H1 (cell line): ENCODE measurements around the gene PCBP2.
"Not testable (repeated sequence)": the region's sequence is repeated elsewhere in the genome, so short reads cannot be mapped to it uniquely, and the experiment has no call there.

Experiments used
- ATF3 ChIP-seq: IDR thresholded peaks from 2 replicates; pipeline ENCODE4 v1.6.1; 2011; ENCODE audit warnings: low read depth, mild to moderate bottlenecking, low read length; ENCODE audit not compliant: insufficient read depth
- CTCF ChIP-seq, 3 experiments: IDR thresholded peaks; 1 replicate in 2 of 3; 2 replicates in 1 of 3; pipeline versions ENCODE4 v1.5.1 to v1.6.1; 2011; ENCODE audit warnings: low read length in 3 of 3, mild to moderate bottlenecking in 3 of 3, inconsistent platforms in 2 of 3, low read depth in 1 of 3, moderate library complexity in 1 of 3; ENCODE audit not compliant: insufficient read depth in 1 of 3; ENCODE audit errors: control extremely low read depth in 1 of 3
- HDAC2 ChIP-seq, 2 experiments: fragments of 300-600 bp in 1 of 2; sonication (generic) in 1 of 2; IDR thresholded peaks; 2 replicates each; pipeline ENCODE4 v1.6.1; 2011 to 2012; ENCODE audit warnings: low read depth in 2 of 2, low read length in 2 of 2, mild to moderate bottlenecking in 2 of 2, moderate library complexity in 2 of 2, borderline replicate concordance in 1 of 2, inconsistent platforms in 1 of 2
- MAFK ChIP-seq: IDR thresholded peaks from 2 replicates; pipeline ENCODE4 v1.6.1; 2012; ENCODE audit warnings: low read depth, mild to moderate bottlenecking, improper control_type of control experiment, low read length
- MAX ChIP-seq: IDR thresholded peaks from 2 replicates; pipeline ENCODE4 v1.6.1; 2012; ENCODE audit warnings: inconsistent platforms
- RAD21 ChIP-seq, 2 experiments: IDR thresholded peaks in 1 of 2; conservative IDR thresholded peaks in 1 of 2; 2 replicates each; pipeline ENCODE4 v1.6.1; 2011; ENCODE audit warnings: low read depth in 2 of 2, low read length in 2 of 2, improper control_type of control experiment in 1 of 2, inconsistent platforms in 1 of 2, mild to moderate bottlenecking in 1 of 2, moderate library complexity in 1 of 2

DNA sequence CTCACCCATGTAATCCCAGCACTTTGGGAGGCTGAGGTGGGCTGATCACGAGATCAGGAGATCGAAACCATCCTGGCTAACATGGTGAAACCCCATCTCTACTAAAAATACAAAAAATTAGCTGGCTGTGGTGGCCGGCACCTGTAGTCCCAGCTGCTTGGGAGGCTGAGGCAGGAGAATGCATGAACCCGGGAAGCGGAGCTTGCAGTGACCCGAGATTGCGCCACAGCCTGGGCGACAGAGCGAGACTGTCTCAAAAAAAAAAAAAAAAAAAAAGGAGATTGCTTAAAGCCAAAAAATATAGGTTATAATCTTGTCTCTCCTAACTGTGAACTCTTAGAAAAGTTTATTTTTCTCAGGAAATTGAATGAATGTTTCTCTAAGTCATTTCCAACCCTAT is 16.6 kb upstream of the PCBP2 start:
- TF ChIP-seq MAX; RAD21 (IDR thresholded peaks at IDR 0.05 in 1 of 2, conservative IDR thresholded peaks at IDR 0.05 in 1 of 2; ENCODE audit: low read depth in 2 of 2, low read length in 2 of 2); CTCF (IDR thresholded peaks at IDR 0.05; ENCODE audit: control extremely low read depth in 1 of 3, insufficient read depth in 1 of 3, low read depth in 1 of 3, low read length in 3 of 3); HDAC2 (IDR thresholded peaks at IDR 0.05; ENCODE audit: borderline replicate concordance in 1 of 2, low read depth in 2 of 2, low read length in 2 of 2); ATF3; MAFK: not testable (repeated sequence)
